Urinary bladder (tissue), 4 donors: ENCODE measurements around the gene SNN. TPM values are rescaled to one million over a fixed set of nuclear protein-coding genes. Genes with fewer than 3 reads are reported as not detected.

Source experiments
- DNase-seq: peaks from one replicate; pipeline ENCODE4 v3.0.0-alpha.2; 2015; ENCODE audit errors: extremely low spot score
- H3K27ac ChIP-seq: one replicate; pipeline ENCODE4 v1.5.1; 2013; ENCODE audit warnings: low read depth, mild to moderate bottlenecking, moderate library complexity
- H3K36me3 ChIP-seq: one replicate; pipeline ENCODE4 v1.6.1; 2013; ENCODE audit warnings: mild to moderate bottlenecking, moderate library complexity; ENCODE audit not compliant: insufficient read depth
- H3K4me1 ChIP-seq: one replicate; pipeline ENCODE4 v1.6.1; 2013; ENCODE audit warnings: mild to moderate bottlenecking, moderate library complexity; ENCODE audit not compliant: insufficient read depth
- H3K4me3 ChIP-seq: one replicate; pipeline ENCODE4 v1.5.1; 2013; ENCODE audit warnings: low read depth, low read length
- WGBS: extraction: QIAGEN DNeasy Blood & Tissue Kit; methylation state at CpG from one replicate; pipeline ENCODE4 v1.1.7; 2013; 5-methylcytosine and 5-hydroxymethylcytosine counted together
- polyA plus RNA-seq: library from polyadenylated mRNA; stranded (reverse); fragments of 200-250 nt; gene quantifications from one replicate; pipeline ENCODE4 v1.2.3, GENCODE V29; 2013
- total RNA-seq: library from RNA; depleted of rRNA; stranded (reverse); fragments of >200 nt; gene quantifications from one replicate; pipeline ENCODE4 v1.2.3, GENCODE V29; 2014
- donor health status: healthy with polysubstance abuse.
- donor health status: healthy.

Gene SNN
- total RNA-seq (11.4 TPM), polyA plus RNA-seq (28.3 TPM)

DNA sequence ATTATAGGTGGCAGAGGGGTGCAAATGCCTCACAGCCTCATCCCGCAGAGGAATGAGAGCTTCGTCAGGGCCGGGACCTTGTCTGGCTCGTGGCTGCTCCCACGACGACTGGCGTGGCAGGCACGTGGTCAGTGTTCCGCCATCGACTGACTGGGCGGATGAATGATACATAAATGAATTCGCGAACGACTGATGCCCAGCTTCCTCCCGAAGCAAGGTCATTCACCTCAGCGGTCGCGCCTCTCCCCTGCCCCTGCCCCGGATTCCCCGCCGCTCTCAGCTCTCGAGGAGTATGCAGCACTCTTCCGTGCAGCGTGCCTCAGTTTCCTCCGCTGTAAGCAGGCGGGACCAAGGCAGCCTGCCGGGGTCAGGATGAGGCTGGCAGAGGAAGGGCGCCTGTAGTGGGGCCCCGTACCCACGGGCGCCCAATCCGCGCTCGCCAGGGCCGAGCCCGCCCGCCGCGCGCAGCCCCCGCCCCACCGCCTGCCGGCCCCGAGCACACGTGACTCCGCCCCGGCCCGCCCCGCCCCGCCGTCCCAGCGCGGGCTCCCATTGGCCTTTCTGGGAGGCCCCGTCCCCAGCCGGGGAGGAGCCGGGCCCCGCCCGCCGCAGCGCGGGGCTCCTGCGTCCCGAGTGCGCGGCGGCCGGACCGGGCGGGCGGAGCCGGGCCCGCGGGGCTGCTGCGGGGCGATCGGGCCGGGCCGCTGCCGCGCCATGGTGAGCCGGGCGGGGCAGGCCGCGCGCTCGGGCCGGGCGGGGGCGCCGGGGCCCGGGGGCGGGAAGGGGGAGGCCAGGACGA is at the start of gene SNN:
Gene SNN, plus strand, starts transcription at position 632 of the 799 bp plus-strand sequence. CDS start 7,605 bp downstream, outside the sequence.
- no peaks in the 10 kb centered on the region for H3K36me3 ChIP-seq
- WGBS = 5% methylated on average over 93 of the region's 93 CpGs
- peak; percentile 55 for DNase-seq
- H3K27ac ChIP-seq = peak within 1 kb of the TSS; percentile 65
- H3K4me3 ChIP-seq = peak within 1 kb of the TSS; percentile 88
- peaks cover 1% of the 10 kb centered on the region for H3K4me1 ChIP-seq

DNA sequence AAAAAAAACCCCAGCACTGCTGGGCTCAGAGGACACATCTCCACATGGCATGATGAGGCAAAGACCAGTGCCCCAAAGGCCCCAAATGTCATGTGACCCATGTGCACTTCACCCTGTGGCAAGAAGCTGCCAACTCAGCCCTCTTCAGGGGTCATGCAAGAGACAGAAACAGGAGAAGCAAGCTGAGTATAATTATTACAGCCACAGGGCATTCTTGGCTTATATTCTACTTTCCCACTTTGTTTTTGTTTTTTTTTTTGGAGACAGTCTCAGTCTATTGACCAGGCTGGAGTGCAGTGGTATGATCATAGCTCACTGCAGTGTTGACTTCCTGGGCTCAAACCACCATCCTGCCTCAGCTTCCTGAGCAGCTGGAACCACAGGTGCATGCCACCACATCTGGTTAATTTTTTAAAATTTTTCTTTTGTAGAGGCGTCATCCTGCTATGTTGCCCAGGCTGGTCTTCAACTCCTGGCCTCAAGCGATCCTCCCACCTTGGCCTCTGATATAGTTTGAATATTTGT is 48.9 kb upstream of the SNN start:
- Histone ChIP-seq H3K27ac (no peak overlapping the region), H3K36me3 (no peaks in the 10 kb centered on the region), H3K4me3 (no peak overlapping the region), H3K4me1 (no peaks in the 10 kb centered on the region)
- DNase-seq = no peak
- 92% methylated on average over 2 of the region's 2 CpGs for WGBS

DNA sequence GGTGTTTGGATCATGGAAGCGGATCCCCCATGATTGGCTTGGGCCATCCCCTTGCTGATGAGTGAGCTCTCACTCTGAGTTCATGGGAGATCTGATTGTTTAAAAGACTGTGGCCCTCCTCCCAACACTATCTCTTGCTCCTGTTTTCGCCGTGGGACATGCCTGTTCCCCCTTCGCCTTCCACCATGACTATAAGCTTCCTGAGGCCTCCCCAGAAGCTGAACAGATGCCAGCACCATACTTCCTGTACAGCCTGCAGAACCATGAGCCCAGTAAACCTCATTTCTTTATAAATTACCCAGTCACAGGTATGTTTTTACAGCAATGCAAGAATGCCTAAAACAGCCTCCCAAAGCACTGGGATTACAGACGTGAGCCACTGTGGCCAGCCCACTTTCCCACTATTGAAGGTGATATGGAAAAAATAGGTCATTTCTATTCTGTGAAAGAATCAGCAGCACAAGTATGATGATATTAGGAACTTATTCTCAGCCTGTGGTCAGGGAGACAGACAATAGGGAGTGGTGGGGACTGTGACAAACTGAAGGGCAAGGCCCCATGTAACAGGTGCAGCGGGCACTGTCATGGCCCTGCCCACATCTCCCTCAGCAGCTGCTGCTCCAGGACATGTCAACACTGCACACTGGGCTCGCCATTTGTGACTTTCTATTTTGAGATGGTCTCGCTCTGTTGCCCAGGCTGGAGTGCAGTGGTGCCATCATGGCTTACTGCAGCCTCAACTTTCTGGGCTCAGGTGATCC is 47.8 kb upstream of the SNN start:
- H3K27ac ChIP-seq = no peak overlapping the region
- no peak overlapping the region for H3K4me3 ChIP-seq
- H3K4me1 ChIP-seq = no peaks in the 10 kb centered on the region
- no peak for DNase-seq
- WGBS = 96% methylated on average over 8 of the region's 8 CpGs
- no peaks in the 10 kb centered on the region for H3K36me3 ChIP-seq

DNA sequence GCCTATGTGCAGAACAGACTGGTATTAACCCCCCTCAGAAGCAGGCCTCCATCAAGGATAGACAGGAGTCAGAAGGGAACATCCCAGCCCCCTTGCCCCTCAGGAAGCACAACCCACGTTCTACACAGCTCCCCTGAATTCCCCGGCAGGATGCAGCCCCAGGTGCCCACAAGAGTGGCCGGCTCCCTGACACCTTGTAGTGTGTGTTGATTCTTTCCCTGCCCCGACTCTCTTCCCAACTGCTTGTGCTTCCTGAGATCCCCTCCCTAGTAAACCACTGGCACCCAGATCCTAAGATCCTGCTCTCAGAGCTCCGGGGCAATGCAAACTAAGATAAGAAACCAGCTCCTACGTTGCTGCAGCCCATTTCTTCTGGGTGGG is 46.7 kb upstream of the SNN start:
- WGBS = 39% methylated on average over 6 of the region's 6 CpGs
- DNase-seq = no peak
- Histone ChIP-seq H3K27ac (peak overlapping the region; percentile 42), H3K36me3 (no peaks in the 10 kb centered on the region), H3K4me3 (no peak overlapping the region), H3K4me1 (no peaks in the 10 kb centered on the region)

DNA sequence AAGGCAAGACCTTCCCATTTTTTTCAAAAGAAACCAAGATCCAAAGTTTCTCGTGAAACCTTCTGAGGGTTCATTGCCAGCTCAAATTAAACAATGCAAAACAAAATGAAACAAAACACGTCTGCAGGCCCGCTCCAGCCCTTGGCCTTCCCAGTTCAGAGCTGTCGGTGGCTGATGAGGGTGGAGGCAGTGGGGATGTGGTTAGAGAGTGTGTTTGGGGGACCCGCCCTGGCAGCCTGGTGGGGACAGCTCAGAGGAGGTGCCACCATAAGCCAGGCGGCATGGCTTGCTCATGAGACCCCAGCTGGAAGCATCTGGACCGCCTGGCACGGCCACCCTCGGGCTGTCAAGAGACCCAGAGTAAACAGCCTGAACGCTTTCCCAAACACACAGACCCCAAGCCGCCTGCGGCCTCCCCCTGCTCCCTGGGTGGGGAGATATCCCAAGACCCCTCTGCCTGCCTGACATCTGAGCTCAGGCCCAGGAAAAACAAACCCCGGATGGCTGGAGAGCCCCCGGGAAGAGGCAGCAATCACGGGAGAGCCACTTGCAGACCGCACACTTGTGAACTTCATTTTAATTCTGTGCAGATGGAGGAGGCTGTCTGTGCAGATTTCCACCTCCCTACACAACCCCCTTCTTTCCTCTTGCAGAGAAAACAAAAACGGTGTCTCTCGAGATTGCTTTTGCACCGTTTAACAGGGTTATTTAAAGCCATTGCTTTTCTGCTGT is 46.2 kb upstream of the SNN start:
- Histone ChIP-seq H3K36me3 (no peaks in the 10 kb centered on the region), H3K4me3 (no peak overlapping the region), H3K27ac (peak overlapping the region; percentile 88), H3K4me1 (no peaks in the 10 kb centered on the region)
- 17% methylated on average over 19 of the region's 19 CpGs for WGBS
- DNase-seq = no peak

DNA sequence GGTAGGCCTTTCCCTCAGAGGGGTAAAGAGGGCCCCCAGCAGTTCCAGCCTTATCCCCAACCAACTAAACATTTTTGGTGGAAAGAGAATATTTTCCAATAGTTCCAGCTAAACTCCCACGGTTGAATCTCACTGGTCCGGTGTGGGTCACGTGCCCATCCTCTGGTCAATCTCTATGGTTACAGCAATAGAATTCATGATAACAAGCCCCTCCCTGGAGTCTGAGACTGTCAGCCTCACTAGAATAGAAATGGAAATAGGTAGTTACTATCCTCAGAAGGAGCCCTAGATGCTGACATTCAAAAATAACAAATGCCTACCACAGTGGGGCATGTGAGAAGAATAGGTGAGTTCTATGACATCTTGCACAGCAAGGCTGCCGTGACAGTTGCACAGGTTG is 44.0 kb upstream of the SNN start:
- Histone ChIP-seq H3K36me3 (no peaks in the 10 kb centered on the region), H3K4me1 (no peaks in the 10 kb centered on the region), H3K4me3 (no peak overlapping the region), H3K27ac (no peak overlapping the region)
- WGBS = 91% methylated on average over 4 of the region's 4 CpGs
- no peak for DNase-seq

DNA sequence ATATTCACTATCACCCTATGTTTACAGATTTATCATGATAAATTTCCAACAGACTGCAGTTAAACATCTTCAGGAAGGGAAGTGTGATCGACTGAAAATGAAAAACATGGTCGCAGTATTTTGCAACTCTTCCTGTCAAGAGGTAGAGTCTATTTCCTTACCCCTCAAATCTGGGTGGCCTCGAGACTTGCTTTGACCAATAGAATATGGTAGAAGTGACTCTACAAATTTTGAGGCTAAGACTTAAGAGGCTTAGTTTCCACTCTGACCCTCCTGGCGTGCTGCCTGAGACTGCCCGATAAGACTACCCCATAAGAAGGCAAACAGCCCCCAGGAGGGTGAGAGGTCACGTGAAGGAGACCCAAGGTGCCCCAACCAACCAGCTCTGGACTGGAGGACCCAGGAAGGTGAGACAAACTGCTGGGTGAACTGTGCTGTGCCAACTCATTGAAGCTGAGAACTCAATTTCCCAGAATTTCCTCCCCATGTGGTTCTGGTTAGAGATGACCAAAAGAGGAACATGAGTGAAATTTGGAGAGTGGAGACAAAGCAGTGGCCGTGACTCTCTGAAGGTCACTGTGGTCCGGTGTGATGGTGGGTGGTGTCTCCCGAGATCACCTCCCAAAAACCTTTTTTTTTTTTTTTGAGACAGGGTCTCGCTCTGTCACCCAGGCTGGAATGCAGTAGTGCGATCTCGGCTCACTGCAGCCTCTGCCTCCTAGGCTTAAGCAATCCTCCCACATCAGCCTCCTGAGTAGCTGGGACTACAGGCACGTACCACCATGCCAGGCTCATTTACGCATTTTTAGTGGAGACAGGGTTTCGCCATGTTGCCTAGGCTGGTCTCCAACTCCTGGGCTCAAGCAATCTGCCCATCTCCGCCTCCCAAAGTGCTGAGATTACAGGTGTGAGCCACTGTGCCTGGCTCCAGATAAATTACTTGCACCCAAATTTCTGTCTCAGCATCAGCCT is 43.3 kb upstream of the SNN start:
- 86% methylated on average over 16 of the region's 16 CpGs for WGBS
- Histone ChIP-seq H3K4me3 (no peak overlapping the region), H3K4me1 (no peaks in the 10 kb centered on the region), H3K36me3 (no peaks in the 10 kb centered on the region), H3K27ac (no peak overlapping the region)
- DNase-seq = no peak

DNA sequence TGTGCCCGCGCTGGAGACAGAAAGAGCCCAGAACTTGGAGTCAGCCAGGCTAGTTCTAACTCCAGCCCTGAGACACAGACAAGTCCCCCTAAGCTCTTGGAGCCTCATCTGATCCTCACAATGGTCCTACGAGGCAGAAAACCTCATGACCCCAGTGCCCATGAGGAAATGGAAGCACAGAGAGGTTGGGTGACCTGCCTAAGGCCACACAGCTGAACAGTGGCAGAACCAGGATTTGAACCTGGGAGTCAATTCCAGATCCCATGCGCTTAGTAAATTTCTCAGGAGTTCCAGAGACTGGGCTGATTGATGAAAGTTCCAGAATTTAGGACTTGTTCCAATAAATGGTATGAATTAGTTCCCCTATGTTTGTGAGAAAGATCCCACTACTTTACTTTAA is 42.5 kb upstream of the SNN start:
- no peak overlapping the region for H3K4me3 ChIP-seq
- DNase-seq = no peak
- WGBS = 88% methylated on average over 4 of the region's 4 CpGs
- no peak overlapping the region for H3K27ac ChIP-seq
- H3K4me1 ChIP-seq = no peaks in the 10 kb centered on the region
- no peaks in the 10 kb centered on the region for H3K36me3 ChIP-seq

DNA sequence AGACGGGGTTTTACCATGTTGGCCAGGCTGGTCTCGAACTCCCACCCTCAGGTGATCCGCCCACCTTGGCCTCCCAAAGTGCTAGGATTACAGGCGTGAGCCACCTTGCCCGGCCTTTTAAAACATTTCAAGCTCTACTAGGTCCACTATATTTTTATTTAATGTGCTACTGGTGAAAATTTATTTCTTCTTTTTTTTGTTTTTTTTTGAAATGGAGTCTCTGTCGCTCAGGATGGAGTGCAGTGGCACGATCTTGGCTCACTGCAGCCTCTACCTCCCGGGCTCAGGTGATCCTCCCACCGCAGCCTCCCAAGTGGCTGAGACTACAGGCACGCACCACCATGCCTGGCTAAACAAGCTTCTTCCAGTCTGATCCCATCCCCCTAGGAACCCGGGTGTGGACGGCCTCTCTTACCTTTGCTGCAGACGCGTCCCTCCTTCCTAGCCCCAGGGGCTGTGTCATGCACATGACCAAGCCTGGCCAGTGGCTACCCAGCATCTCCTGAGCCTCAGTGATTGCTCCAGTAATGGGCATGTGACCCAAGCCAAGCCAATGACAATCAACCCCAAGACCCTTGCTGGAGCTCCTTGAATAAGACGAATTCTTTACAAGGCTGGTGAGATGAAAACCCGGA is 41.5 kb upstream of the SNN start:
- 97% methylated on average over 16 of the region's 16 CpGs for WGBS
- H3K4me1 ChIP-seq = no peaks in the 10 kb centered on the region
- H3K27ac ChIP-seq = no peak overlapping the region
- no peak for DNase-seq
- H3K4me3 ChIP-seq = no peak overlapping the region
- no peaks in the 10 kb centered on the region for H3K36me3 ChIP-seq

DNA sequence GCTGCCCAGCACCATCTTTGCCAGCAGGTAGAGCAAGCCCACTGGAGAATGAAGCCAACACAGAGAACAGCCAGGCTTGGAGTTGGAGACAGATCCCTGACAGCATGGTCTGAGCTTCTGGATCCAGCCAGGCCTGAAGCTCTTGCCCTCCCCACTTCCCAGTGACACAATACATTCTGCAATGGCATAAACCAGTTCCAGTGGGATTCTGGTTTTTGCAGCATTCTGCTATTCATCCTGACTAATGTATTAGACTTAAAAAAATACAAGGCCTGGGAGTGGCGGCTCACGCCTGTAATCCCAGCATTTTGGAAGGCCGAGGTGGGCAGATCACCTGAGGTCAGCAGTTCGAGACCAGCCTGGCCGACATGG is 41.0 kb upstream of the SNN start:
- no peaks in the 10 kb centered on the region for H3K4me1 ChIP-seq
- WGBS = 98% methylated on average over 5 of the region's 5 CpGs
- no peak overlapping the region for H3K27ac ChIP-seq
- DNase-seq = no peak
- H3K36me3 ChIP-seq = no peaks in the 10 kb centered on the region
- no peak overlapping the region for H3K4me3 ChIP-seq

DNA sequence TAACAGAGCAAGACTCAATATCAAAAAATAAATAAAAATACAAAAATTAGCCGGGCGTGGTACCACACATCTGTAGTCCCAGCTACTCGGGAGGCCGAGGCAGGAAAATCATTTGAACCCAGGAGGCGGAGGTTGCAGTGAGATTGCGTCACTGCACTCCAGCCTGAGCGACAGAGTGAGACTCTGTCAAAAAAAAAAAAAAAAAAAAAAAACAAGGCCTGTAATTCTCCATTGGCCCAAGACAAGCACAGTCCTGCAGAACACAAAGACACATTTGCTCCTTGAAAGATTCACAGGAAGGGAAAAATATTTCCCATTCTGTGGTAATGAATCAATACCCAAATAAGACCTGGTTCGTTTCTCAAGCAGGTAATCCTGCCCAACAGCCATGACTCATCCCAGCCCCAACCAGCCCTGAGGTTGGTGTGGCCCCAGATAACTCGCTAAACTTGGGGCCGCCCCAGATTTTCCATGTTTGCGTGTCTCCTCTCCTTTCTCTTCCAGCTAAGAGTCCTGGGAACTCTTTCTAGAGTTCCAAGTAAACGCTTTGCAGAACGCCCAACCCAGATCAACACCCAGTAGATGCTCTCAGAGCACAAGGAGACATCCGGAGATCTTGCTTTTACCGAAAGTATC is 40.3 kb upstream of the SNN start:
- DNase-seq = no peak

More for the DNA sequence above, 40.3 kb upstream of the SNN start:
- no peak overlapping the region for H3K27ac ChIP-seq
- H3K4me1 ChIP-seq = no peaks in the 10 kb centered on the region
- H3K4me3 ChIP-seq = no peak overlapping the region
- H3K36me3 ChIP-seq = no peaks in the 10 kb centered on the region
- 57% methylated on average over 15 of the region's 15 CpGs for whole genome bisulfite sequencing
